Body of pancreas (tissue), 4 donors: ENCODE measurements around the gene OLFM3.

ENCODE experiments used
- POLR2A ChIP-seq, 3 donors: fragments of 450-650 bp; IDR thresholded peaks; one replicate each; pipeline ENCODE4 v1.6.1; 2016; ENCODE audit warnings: antibody characterized with exemption in 3 of 3, mild to moderate bottlenecking in 2 of 3
- TF ChIP-seq, protein P1 (sequence below), 7 experiments: fragments of 450-650 bp in 4 of 7; fragments of 200-600 bp in 3 of 7; sonication (generic) in 3 of 7; IDR thresholded peaks; one replicate each; pipeline ENCODE4 v1.5.1; 2016 to 2019; ENCODE audit warnings: antibody characterized with exemption in 7 of 7

- no peak for TF ChIP-seq POLR2A (IDR thresholded peaks at IDR 0.05)
- TF ChIP-seq, protein P1, sequence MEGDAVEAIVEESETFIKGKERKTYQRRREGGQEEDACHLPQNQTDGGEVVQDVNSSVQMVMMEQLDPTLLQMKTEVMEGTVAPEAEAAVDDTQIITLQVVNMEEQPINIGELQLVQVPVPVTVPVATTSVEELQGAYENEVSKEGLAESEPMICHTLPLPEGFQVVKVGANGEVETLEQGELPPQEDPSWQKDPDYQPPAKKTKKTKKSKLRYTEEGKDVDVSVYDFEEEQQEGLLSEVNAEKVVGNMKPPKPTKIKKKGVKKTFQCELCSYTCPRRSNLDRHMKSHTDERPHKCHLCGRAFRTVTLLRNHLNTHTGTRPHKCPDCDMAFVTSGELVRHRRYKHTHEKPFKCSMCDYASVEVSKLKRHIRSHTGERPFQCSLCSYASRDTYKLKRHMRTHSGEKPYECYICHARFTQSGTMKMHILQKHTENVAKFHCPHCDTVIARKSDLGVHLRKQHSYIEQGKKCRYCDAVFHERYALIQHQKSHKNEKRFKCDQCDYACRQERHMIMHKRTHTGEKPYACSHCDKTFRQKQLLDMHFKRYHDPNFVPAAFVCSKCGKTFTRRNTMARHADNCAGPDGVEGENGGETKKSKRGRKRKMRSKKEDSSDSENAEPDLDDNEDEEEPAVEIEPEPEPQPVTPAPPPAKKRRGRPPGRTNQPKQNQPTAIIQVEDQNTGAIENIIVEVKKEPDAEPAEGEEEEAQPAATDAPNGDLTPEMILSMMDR (IDR thresholded peaks at IDR 0.05): no peak
These were observed 170.3 kb downstream of the OLFM3 start for GRCh38 chr1:101826416-101826815.
